ENCODE measurements around the gene TMEM106C.

TMEM106C gene

GRCh38 chr12:47975036-47975620 is 11.7 kb downstream of the TMEM106C start:
- no peak overlapping the region for H3K4me3 ChIP-seq (ENCODE audit: low read depth, low read length)
- TF ChIP-seq CTCF (IDR thresholded peaks at IDR 0.05; ENCODE audit: borderline replicate concordance, insufficient read depth, low read depth, low read length), result no peak

- TF ChIP-seq CTCF (IDR thresholded peaks at IDR 0.05; ENCODE audit: borderline replicate concordance, insufficient read depth, low read depth, low read length), result no peak
- no peak overlapping the region for H3K4me3 ChIP-seq (ENCODE audit: low read depth, low read length)
These were observed 12.4 kb downstream of the TMEM106C start for GRCh38 chr12:47975816-47976215.

GRCh38 chr12:47977046-47977771 is 13.8 kb downstream of the TMEM106C start:
- TF ChIP-seq CTCF (IDR thresholded peaks at IDR 0.05; ENCODE audit: borderline replicate concordance, insufficient read depth, low read depth, low read length), result no peak
- H3K4me3 ChIP-seq (ENCODE audit: low read depth, low read length), result no peak overlapping the region

GRCh38 chr12:47977772-47978597 is 14.6 kb downstream of the TMEM106C start:
- H3K4me3 ChIP-seq (ENCODE audit: low read depth, low read length), result no peak overlapping the region
- TF ChIP-seq CTCF (IDR thresholded peaks at IDR 0.05; ENCODE audit: borderline replicate concordance, insufficient read depth, low read depth, low read length), result no peak

GRCh38 chr12:47978598-47978873 is 15.1 kb downstream of the TMEM106C start:
- H3K4me3 ChIP-seq (ENCODE audit: low read depth, low read length), result no peak overlapping the region
- TF ChIP-seq CTCF (IDR thresholded peaks at IDR 0.05; ENCODE audit: borderline replicate concordance, insufficient read depth, low read depth, low read length), result no peak

GRCh38 chr12:47979166-47979565 is 15.8 kb downstream of the TMEM106C start:
- no peak overlapping the region for H3K4me3 ChIP-seq (ENCODE audit: low read depth, low read length)
- TF ChIP-seq CTCF (IDR thresholded peaks at IDR 0.05; ENCODE audit: borderline replicate concordance, insufficient read depth, low read depth, low read length), result no peak

All from GM12875 (cell line).